Ovary (tissue), 3 donors: ENCODE results near the gene XXYLT1.

Experiments used
- CTCF ChIP-seq, 3 donors: fragments of 450-650 bp in 2 of 3; fragments of 200-600 bp in 1 of 3; IDR thresholded peaks; one replicate each; pipeline versions ENCODE4 v1.5.1 to v1.8.0; 2016 to 2022; ENCODE audit warnings: antibody characterized with exemption in 3 of 3, mild to moderate bottlenecking in 1 of 3
- EP300 ChIP-seq: sonication (generic); formaldehyde crosslinking; IDR thresholded peaks from one replicate; pipeline ENCODE4 v1.6.1; 2017; ENCODE audit warnings: antibody characterized with exemption
- POLR2A ChIP-seq: fragments of 450-650 bp; IDR thresholded peaks from one replicate; pipeline ENCODE4 v1.6.1; 2017; ENCODE audit warnings: antibody characterized with exemption, mild to moderate bottlenecking, moderate library complexity
- donor health status: DM: no; HTN: no; CAD: no.

- TF ChIP-seq CTCF (IDR thresholded peaks at IDR 0.05) (no peak), POLR2A (no peak), EP300 (no peak)
These were observed 25.4 kb downstream of the XXYLT1 start for GRCh38 chr3:195245531-195245951.
